H1 (cell line): ENCODE results near the gene PSMD9. TPM values are rescaled to one million over a fixed set of nuclear protein-coding genes. Genes with fewer than 3 reads are reported as not detected.

Source experiments
- CTCF ChIA-PET: fragments of 300-600 bp; sonication (Branson Sonifier 250); formaldehyde crosslinking; loops from one replicate; lab custom pipeline; 2021; ENCODE audit not compliant: partially characterized antibody; lab: Charles Lee
- POLR2A ChIA-PET: fragments of 300-600 bp; sonication (Branson Sonifier 250); formaldehyde crosslinking; loops from one replicate; lab custom pipeline; 2021; ENCODE audit warnings: inconsistent platforms; ENCODE audit not compliant: partially characterized antibody; lab: Charles Lee
- DNase-seq, 2 experiments: peaks; one replicate each; pipeline versions ENCODE4 v3.0.0 to v3.0.0-alpha.2; 2010 to 2022; ENCODE audit warnings: low spot score in 2 of 2, low read depth in 1 of 2, mixed read lengths in 1 of 2
- FAIRE-seq: peaks from 2 replicates; lab custom pipeline; 2011; peaks lifted over from hg19 to GRCh38; lab: Jason Lieb, UNC
- H2AFZ ChIP-seq: 2 replicates; pipeline ENCODE4 v1.8.1; 2012; ENCODE audit warnings: low read length, inconsistent platforms
- H2AK5ac ChIP-seq: 2 replicates; pipeline ENCODE4 v1.6.1; 2013; ENCODE audit warnings: low read depth, low read length
- H2BK120ac ChIP-seq: replicated peaks from 2 replicates; pipeline ENCODE3; 2013; ENCODE audit warnings: low read depth, low read length, inconsistent platforms
- H2BK12ac ChIP-seq: 2 replicates; pipeline ENCODE4 v1.6.1; 2013; ENCODE audit warnings: low read depth, low read length
- H2BK15ac ChIP-seq: 2 replicates; pipeline ENCODE4 v1.6.1; 2013; ENCODE audit warnings: low read length
- H2BK20ac ChIP-seq: 2 replicates; pipeline ENCODE4 v1.6.1; 2013; ENCODE audit warnings: low read length
- H2BK5ac ChIP-seq: 2 replicates; pipeline ENCODE4 v1.6.1; 2013; ENCODE audit warnings: low read depth, low read length
- H3K14ac ChIP-seq: 2 replicates; pipeline ENCODE4 v1.6.1; 2013; ENCODE audit warnings: inconsistent platforms; ENCODE audit not compliant: insufficient read length
- H3K18ac ChIP-seq: 2 replicates; pipeline ENCODE4 v1.6.1; 2013; ENCODE audit warnings: low read length; ENCODE audit errors: extremely low read depth
- H3K23ac ChIP-seq: 2 replicates; pipeline ENCODE4 v1.6.1; 2013; ENCODE audit warnings: inconsistent platforms; ENCODE audit not compliant: insufficient read length
- H3K23me2 ChIP-seq: 2 replicates; pipeline ENCODE4 v1.6.1; 2013; ENCODE audit warnings: low read depth, low read length
- H3K27ac ChIP-seq: 2 replicates; pipeline ENCODE4 v1.6.1; 2011; ENCODE audit warnings: low read depth, low read length, inconsistent platforms
- H3K27me3 ChIP-seq, 4 experiments: replicated peaks in 1 of 4; 1 replicate in 1 of 4; 2 replicates in 3 of 4; pipeline versions ENCODE4 v1.6.1 to v1.8.1; 2011 to 2013; ENCODE audit warnings: low read length in 3 of 4, mild to moderate bottlenecking in 3 of 4, inconsistent platforms in 2 of 4, mixed read lengths in 2 of 4, moderate library complexity in 1 of 4; ENCODE audit not compliant: control insufficient read depth in 3 of 4, insufficient read depth in 3 of 4; ENCODE audit errors: extremely low read depth in 1 of 4
- H3K36me3 ChIP-seq, 4 experiments: 2 replicates each; pipeline versions ENCODE4 v1.6.1 to v1.8.1; 2011 to 2013; ENCODE audit warnings: mild to moderate bottlenecking in 4 of 4, low read length in 3 of 4, moderate library complexity in 2 of 4, control low read depth in 1 of 4, inconsistent platforms in 1 of 4; ENCODE audit not compliant: insufficient read depth in 4 of 4, control insufficient read depth in 2 of 4
- H3K4ac ChIP-seq: replicated peaks from 2 replicates; pipeline ENCODE3; 2013; ENCODE audit warnings: low read length, low read depth, mixed read lengths, inconsistent platforms; ENCODE audit not compliant: insufficient read length
- H3K4me1 ChIP-seq, 4 experiments: replicated peaks in 1 of 4; 1 replicate in 1 of 4; 2 replicates in 3 of 4; pipeline versions ENCODE4 v1.6.1 to v1.8.1; 2011 to 2013; ENCODE audit warnings: low read length in 3 of 4, inconsistent platforms in 2 of 4, mixed read lengths in 1 of 4; ENCODE audit not compliant: insufficient read depth in 4 of 4, control insufficient read depth in 3 of 4
- H3K4me2 ChIP-seq, 2 experiments: 2 replicates each; pipeline versions ENCODE4 v1.6.1 to v1.8.1; 2011 to 2013; ENCODE audit warnings: low read depth in 2 of 2, low read length in 2 of 2, control low read depth in 1 of 2, inconsistent platforms in 1 of 2, mild to moderate bottlenecking in 1 of 2; ENCODE audit not compliant: insufficient read depth in 1 of 2
- H3K4me3 ChIP-seq, 4 experiments: fragments of 200-600, 300-600 bp in 1 of 4; sonication (generic), shearing (Covaris generic), sonication (Bioruptor Twin) in 1 of 4; 2 replicates each; pipeline versions ENCODE4 v1.5.1 to v1.8.1; 2011 to 2016; ENCODE audit warnings: low read length in 4 of 4, low read depth in 3 of 4, control low read depth in 2 of 4, inconsistent platforms in 2 of 4, mild to moderate bottlenecking in 2 of 4, mixed read lengths in 1 of 4, moderate library complexity in 1 of 4; ENCODE audit not compliant: insufficient read depth in 2 of 4; ENCODE audit errors: extremely low read depth in 1 of 4
- H3K56ac ChIP-seq: replicated peaks from 2 replicates; pipeline ENCODE3; 2013; ENCODE audit warnings: low read depth, mild to moderate bottlenecking, mixed read lengths, low read length, inconsistent platforms; ENCODE audit not compliant: insufficient read length
- H3K79me1 ChIP-seq: 2 replicates; pipeline ENCODE4 v1.6.1; 2013; ENCODE audit warnings: low read depth, low read length, control low read depth
- H3K79me2 ChIP-seq, 2 experiments: 2 replicates each; pipeline versions ENCODE4 v1.6.1 to v1.8.1; 2012 to 2013; ENCODE audit warnings: low read length in 2 of 2, mild to moderate bottlenecking in 2 of 2, inconsistent platforms in 1 of 2; ENCODE audit not compliant: insufficient read depth in 2 of 2, control insufficient read depth in 1 of 2
- H3K9ac ChIP-seq, 4 experiments: replicated peaks in 1 of 4; 1 replicate in 1 of 4; 2 replicates in 3 of 4; pipeline versions ENCODE4 v1.6.1 to v1.8.1; 2011 to 2013; ENCODE audit warnings: low read depth in 3 of 4, low read length in 3 of 4, control low read depth in 2 of 4, mild to moderate bottlenecking in 2 of 4, moderate library complexity in 2 of 4, inconsistent platforms in 1 of 4; ENCODE audit errors: extremely low read depth in 1 of 4
- H3K9me3 ChIP-seq, 2 experiments: 2 replicates each; pipeline versions ENCODE4 v1.6.1 to v1.8.1; 2012 to 2013; ENCODE audit warnings: mild to moderate bottlenecking in 2 of 2, moderate library complexity in 2 of 2, control low read depth in 1 of 2, inconsistent platforms in 1 of 2, low read depth in 1 of 2, low read length in 1 of 2, mixed read lengths in 1 of 2; ENCODE audit not compliant: insufficient read depth in 2 of 2
- H4K20me1 ChIP-seq, 2 experiments: replicated peaks in 1 of 2; 2 replicates each; pipeline versions ENCODE3 to v1.8.1; 2011 to 2013; ENCODE audit warnings: inconsistent platforms in 2 of 2, low read length in 2 of 2, mild to moderate bottlenecking in 1 of 2; ENCODE audit not compliant: insufficient read depth in 2 of 2, control insufficient read depth in 1 of 2
- H4K5ac ChIP-seq: 2 replicates; pipeline ENCODE4 v1.6.1; 2013; ENCODE audit warnings: low read length, low read depth, mixed read lengths, inconsistent platforms; ENCODE audit not compliant: insufficient read length
- H4K8ac ChIP-seq: 2 replicates; pipeline ENCODE4 v1.8.0; 2013; ENCODE audit warnings: mild to moderate bottlenecking, moderate library complexity, low read length, inconsistent platforms; ENCODE audit not compliant: insufficient read depth; ENCODE audit errors: extremely low read depth
- H4K91ac ChIP-seq: replicated peaks from 2 replicates; pipeline ENCODE3; 2013; ENCODE audit warnings: low read length, mixed read lengths, inconsistent platforms; ENCODE audit not compliant: insufficient read length
- E2F6 ChIP-seq: IDR thresholded peaks from 2 replicates; pipeline ENCODE4 v1.6.1; 2012; ENCODE audit warnings: inconsistent platforms
- FOSL1 ChIP-seq: IDR thresholded peaks from 2 replicates; pipeline ENCODE4 v1.6.1; 2011; ENCODE audit warnings: mild to moderate bottlenecking, low read depth, low read length, moderate library complexity; ENCODE audit not compliant: insufficient read depth
- KDM4A ChIP-seq: IDR thresholded peaks from one replicate; pipeline ENCODE4 v1.7.1; 2012; ENCODE audit warnings: low read depth, mild to moderate bottlenecking, moderate library complexity, low read length, inconsistent platforms; ENCODE audit not compliant: severe bottlenecking
- TEAD4 ChIP-seq: IDR thresholded peaks from 2 replicates; pipeline ENCODE4 v1.6.1; 2012; ENCODE audit warnings: low read depth, low read length, inconsistent platforms, mixed read lengths
- WGBS, 2 experiments: shearing (Covaris generic) in 1 of 2; methylation state at CpG; one replicate each; pipeline versions ENCODE4 v1.1.6 to v1.1.7; 2013 to 2015; ENCODE audit warnings: low lambda C conversion rate in 2 of 2, mixed read lengths in 2 of 2, inconsistent platforms in 1 of 2, low coverage in 1 of 2, missing lambda C conversion rate in 1 of 2; ENCODE audit not compliant: insufficient replicate concordance in 2 of 2, insufficient coverage in 1 of 2, insufficient read length in 1 of 2; ENCODE audit errors: extremely low coverage in 1 of 2, missing lambda C conversion rate in 1 of 2; 5-methylcytosine and 5-hydroxymethylcytosine counted together
- polyA plus RNA-seq, 7 experiments: library from polyadenylated mRNA; depleted of rRNA in 3 of 7; stranded (reverse) in 5 of 7; unstranded in 2 of 7; fragments of >200 nt in 5 of 7; fragments of 200-250 nt in 2 of 7; gene quantifications; 1 replicate in 5 of 7; 2 replicates in 1 of 7; 4 replicates in 1 of 7; pipeline versions ENCODE4 v1.2.1 to v1.2.3, GENCODE V29; 2011 to 2013; ENCODE audit warnings: missing spikeins in 2 of 7, mixed read lengths in 2 of 7
- total RNA-seq: library from RNA; stranded (reverse); fragmentation: NEBNext Ultra II Directional; extraction: Animal tissue kit (Norgen Biotek cat#: 25700); gene quantifications from 2 replicates; pipeline ENCODE4 v1.2.1, GENCODE V29; 2021

The PSMD9 gene
- total and polyA plus RNA-seq, 2 of the 8 experiments (the other 6 are each of a cell fraction or from before 2014, with no cell fraction given): 28.8 to 36.1 TPM

GRCh38 chr12:121839993-121840761, 48.4 kb upstream of the PSMD9 start:
- H3K23me2 ChIP-seq: peaks cover 5% of the 10 kb centered on the region
- H2BK12ac ChIP-seq: 0 out of 2 replicates have a peak overlapping the region, but pooled peaks have one; percentile 68
- no peak overlapping the region for H2BK120ac ChIP-seq
- H3K27ac ChIP-seq: peak overlapping the region; percentile 75; the same call in 1 of the 2 replicates
- 76% methylated on average over 24 of the region's 24 CpGs; no CpG with 5 or more reads in 1 of the 2 experiments for WGBS, 2 experiments
- H3K14ac ChIP-seq: no peak overlapping the region
- no peaks in the 10 kb centered on the region for H3K36me3 ChIP-seq
- no peaks in the 10 kb centered on the region for H3K9me3 ChIP-seq
- H3K79me1 ChIP-seq: no peaks in the 10 kb centered on the region
- no peaks in the 10 kb centered on the region for H3K79me2 ChIP-seq
- no peaks in the 10 kb centered on the region; a peak in 2 of 7 replicates for H3K4me1 ChIP-seq
- no peak overlapping the region for H2AK5ac ChIP-seq
- H3K18ac ChIP-seq: peak overlapping the region; percentile 100
- peak overlapping the region; percentile 93 for H4K8ac ChIP-seq
- H2AFZ ChIP-seq: peak overlapping the region; percentile 23
- peak overlapping the region; percentile 55 for H3K4ac ChIP-seq
- POLR2A ChIA-PET: interaction anchor here (0.6 to 6.2 kb wide), 9 partner anchors 9 to 427 kb away, joined by 3 to 51 read pairs (median 3); partner anchors contain the start of genes PSMD9 and SETD1B
- peak overlapping the region; percentile 90 for H2BK5ac ChIP-seq
- H3K27me3 ChIP-seq: no peaks in the 10 kb centered on the region
- H4K5ac ChIP-seq: peak overlapping the region; percentile 61
- H3K4me3 ChIP-seq: peak overlapping the region; percentile 65 to 87 (median 75)
- DNase-seq (no peak), FAIRE-seq (no peak)
- no peak overlapping the region for H3K56ac ChIP-seq
- H4K20me1 ChIP-seq: no peaks in the 10 kb centered on the region
- no peak overlapping the region for H4K91ac ChIP-seq
- H2BK20ac ChIP-seq: no peak overlapping the region
- H2BK15ac ChIP-seq: peak overlapping the region; percentile 81; the same call in 1 of the 2 replicates
- CTCF ChIA-PET: interaction anchor here (1.1 to 11.1 kb wide), 6 partner anchors 10 to 45 kb away, joined by 3 to 111 read pairs (median 4); partner anchors contain the start of genes HPD and RHOF
- no peak overlapping the region for H3K23ac ChIP-seq
- H3K9ac ChIP-seq: peak overlapping the region in 3 of 4 experiments; percentile 80 to 93 (median 87); a peak in 6 of 7 replicates
- H3K4me2 ChIP-seq: peak overlapping the region; percentile 72 to 80
- TF ChIP-seq E2F6 (no peak), FOSL1 (no peak), TEAD4 (no peak), KDM4A (peak; percentile 28)
